ENCODE results near the gene NKD1. TPM values are rescaled to one million over a fixed set of nuclear protein-coding genes. Genes with fewer than 3 reads are reported as not detected.

NKD1 gene
- total RNA-seq, 1 donor from 2014 or later = 31.3 TPM

GRCh38 chr16:50606431-50607050 lies 58.3 kb downstream of the NKD1 start:
- Mint-ChIP-seq H3K9me3 (ENCODE audit: unreplicated experiment) (peaks cover 4% of the 10 kb centered on the region), H3K4me3 (ENCODE audit: unreplicated experiment) (no peak overlapping the region), H3K36me3 (ENCODE audit: unreplicated experiment) (no peaks in the 10 kb centered on the region), H3K27ac (ENCODE audit: unreplicated experiment) (no peak overlapping the region), H3K4me1 (ENCODE audit: low read depth, unreplicated experiment) (peaks cover 24% of the 10 kb centered on the region), H3K27me3 (ENCODE audit: unreplicated experiment) (peaks cover 3% of the 10 kb centered on the region)
- TF ChIP-seq CTCF (IDR thresholded peaks at IDR 0.05; ENCODE audit: partially characterized antibody, unreplicated experiment) = no peak
- DNase-seq = no peak

- no peak overlapping the region for H3K4me3 Mint-ChIP-seq (ENCODE audit: unreplicated experiment)
- H3K27ac Mint-ChIP-seq (ENCODE audit: unreplicated experiment) = no peak overlapping the region
- no peak for TF ChIP-seq CTCF (IDR thresholded peaks at IDR 0.05; ENCODE audit: partially characterized antibody, unreplicated experiment)
- H3K9me3 Mint-ChIP-seq (ENCODE audit: unreplicated experiment) = peaks cover 4% of the 10 kb centered on the region
- peaks cover 3% of the 10 kb centered on the region for H3K27me3 Mint-ChIP-seq (ENCODE audit: unreplicated experiment)
- peaks cover 24% of the 10 kb centered on the region for H3K4me1 Mint-ChIP-seq (ENCODE audit: low read depth, unreplicated experiment)
- no peak for DNase-seq
- H3K36me3 Mint-ChIP-seq (ENCODE audit: unreplicated experiment) = no peaks in the 10 kb centered on the region
These were observed 58.8 kb downstream of the NKD1 start for GRCh38 chr16:50607051-50607431.

GRCh38 chr16:50607447-50607846 lies 59.3 kb downstream of the NKD1 start:
- no peaks in the 10 kb centered on the region for H3K36me3 Mint-ChIP-seq (ENCODE audit: unreplicated experiment)
- TF ChIP-seq CTCF (IDR thresholded peaks at IDR 0.05; ENCODE audit: partially characterized antibody, unreplicated experiment) = no peak
- peaks cover 4% of the 10 kb centered on the region for H3K9me3 Mint-ChIP-seq (ENCODE audit: unreplicated experiment)
- no peak for DNase-seq
- H3K27ac Mint-ChIP-seq (ENCODE audit: unreplicated experiment) = no peak overlapping the region
- peaks cover 25% of the 10 kb centered on the region for H3K4me1 Mint-ChIP-seq (ENCODE audit: low read depth, unreplicated experiment)
- H3K4me3 Mint-ChIP-seq (ENCODE audit: unreplicated experiment) = no peak overlapping the region
- H3K27me3 Mint-ChIP-seq (ENCODE audit: unreplicated experiment) = peaks cover 3% of the 10 kb centered on the region

GRCh38 chr16:50607970-50608557 lies 59.9 kb downstream of the NKD1 start:
- Mint-ChIP-seq H3K36me3 (ENCODE audit: unreplicated experiment) (no peaks in the 10 kb centered on the region), H3K4me1 (ENCODE audit: low read depth, unreplicated experiment) (peaks cover 25% of the 10 kb centered on the region), H3K9me3 (ENCODE audit: unreplicated experiment) (peaks cover 4% of the 10 kb centered on the region), H3K27ac (ENCODE audit: unreplicated experiment) (no peak overlapping the region), H3K4me3 (ENCODE audit: unreplicated experiment) (no peak overlapping the region), H3K27me3 (ENCODE audit: unreplicated experiment) (peaks cover 3% of the 10 kb centered on the region)
- DNase-seq = no peak
- no peak for TF ChIP-seq CTCF (IDR thresholded peaks at IDR 0.05; ENCODE audit: partially characterized antibody, unreplicated experiment)

- no peak for TF ChIP-seq CTCF (IDR thresholded peaks at IDR 0.05; ENCODE audit: partially characterized antibody, unreplicated experiment)
- Mint-ChIP-seq H3K4me3 (ENCODE audit: unreplicated experiment) (no peak overlapping the region), H3K4me1 (ENCODE audit: low read depth, unreplicated experiment) (peaks cover 29% of the 10 kb centered on the region), H3K36me3 (ENCODE audit: unreplicated experiment) (no peaks in the 10 kb centered on the region), H3K27ac (ENCODE audit: unreplicated experiment) (no peak overlapping the region), H3K27me3 (ENCODE audit: unreplicated experiment) (no peaks in the 10 kb centered on the region), H3K9me3 (ENCODE audit: unreplicated experiment) (peaks cover 6% of the 10 kb centered on the region)
- DNase-seq = no peak
These were observed 60.9 kb downstream of the NKD1 start for GRCh38 chr16:50609049-50609448.
